HEK293T (cell line): ENCODE measurements around the gene KRTCAP2.

Experiments
- FOXA1 ChIP-seq: fragments of 450-650 bp; IDR thresholded peaks from 2 replicates; pipeline ENCODE4 v1.6.1; 2016; ENCODE audit warnings: mild to moderate bottlenecking
- HDGF ChIP-seq: fragments of 450-650 bp; IDR thresholded peaks from 2 replicates; pipeline ENCODE4 v1.6.1; 2017; ENCODE audit warnings: antibody characterized with exemption, borderline replicate concordance

DNA sequence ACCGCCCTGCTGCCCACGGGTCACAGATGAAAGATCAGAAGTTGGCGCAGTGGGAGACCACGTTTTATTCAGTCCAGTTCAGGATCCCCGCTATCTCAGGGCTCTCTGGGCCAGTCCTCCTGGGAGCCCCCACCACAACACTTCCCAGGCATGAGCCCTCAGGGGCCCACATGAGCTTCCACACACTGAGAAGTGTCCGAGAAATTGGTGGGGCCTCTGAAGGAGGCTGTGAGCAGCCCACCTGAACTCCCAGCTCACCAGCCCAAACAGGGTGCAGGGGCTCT lies 12.6 kb upstream of the KRTCAP2 start:
- no peak for TF ChIP-seq HDGF
- TF ChIP-seq FOXA1 = no peak
